Measurements from ENCODE around the gene GK.
"Not testable (repeated sequence)": the region's sequence is repeated elsewhere in the genome, so short reads cannot be mapped to it uniquely, and the experiment has no call there.

Gene GK

GRCh38 chrX:30653415-30654131 is at the start of gene GK:
TSS of gene GK (plus strand) at chrX:30653423. CDS start at chrX:30653538, 115 bp downstream.
- no peak for DNase-seq

DNA sequence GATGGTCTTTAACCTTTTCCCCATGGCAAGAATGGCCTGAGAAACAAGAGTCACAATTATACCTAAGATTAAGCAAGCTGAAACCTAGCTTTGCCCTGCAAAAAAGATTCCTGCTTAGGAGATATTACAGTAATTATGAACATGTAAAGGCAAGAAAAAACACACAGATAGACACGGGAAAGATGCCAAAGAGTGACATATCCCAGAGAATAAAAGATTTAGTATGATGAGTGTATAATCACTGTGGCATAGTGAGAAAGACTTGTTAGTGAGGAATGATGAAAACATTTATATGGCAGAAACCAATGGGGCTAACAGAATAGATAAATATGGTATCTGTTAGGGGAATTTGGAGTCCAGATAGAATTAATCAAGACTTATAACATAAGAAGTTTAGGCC is 46.1 kb upstream of the GK start:
- DNase-seq, result no peak

GRCh38 chrX:30610026-30610425 is 43.2 kb upstream of the GK start:
- no peak for DNase-seq

- no peak for DNase-seq
Measured at GRCh38 chrX:30612250-30612655, 41.0 kb upstream of the GK start.

- DNase-seq, result no peak
Measured at GRCh38 chrX:30613721-30614120, 39.5 kb upstream of the GK start.

- DNase-seq, result no peak
Measured at GRCh38 chrX:30615229-30615628, 38.0 kb upstream of the GK start.

GRCh38 chrX:30618160-30618765 is 35.0 kb upstream of the GK start:
- no peak for DNase-seq

- no peak for DNase-seq
Measured at GRCh38 chrX:30620125-30620524, 33.1 kb upstream of the GK start.

DNA sequence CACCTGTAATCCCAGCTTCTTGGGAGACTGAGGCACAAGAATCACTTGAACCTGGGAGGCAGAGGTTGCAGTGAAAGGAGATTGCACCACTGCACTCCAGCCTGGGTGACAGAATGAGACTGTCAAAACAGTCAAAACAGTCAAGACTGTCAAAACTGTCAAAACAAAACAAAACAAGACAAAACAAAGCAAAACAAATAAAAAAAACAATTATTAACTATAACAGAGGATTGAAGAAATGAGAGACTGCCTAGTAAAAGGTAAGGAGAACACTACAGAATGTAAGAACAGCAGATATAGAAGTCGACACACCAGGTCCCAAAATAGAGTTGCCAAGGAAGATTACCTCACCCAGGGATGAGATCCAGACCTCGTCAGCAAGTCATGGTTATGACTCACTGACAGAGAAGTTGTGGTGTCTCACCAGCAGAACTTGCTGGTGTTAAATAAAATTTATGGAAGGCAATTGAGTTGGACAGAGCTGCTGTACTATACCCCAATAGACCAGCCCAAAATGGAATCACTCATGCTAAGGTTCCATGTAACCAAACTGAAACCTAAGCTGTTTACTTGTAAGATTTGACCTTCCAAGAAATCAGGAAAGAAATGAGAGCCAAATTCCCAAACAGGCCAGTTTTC is 32.1 kb upstream of the GK start:
- no peak for DNase-seq

DNA sequence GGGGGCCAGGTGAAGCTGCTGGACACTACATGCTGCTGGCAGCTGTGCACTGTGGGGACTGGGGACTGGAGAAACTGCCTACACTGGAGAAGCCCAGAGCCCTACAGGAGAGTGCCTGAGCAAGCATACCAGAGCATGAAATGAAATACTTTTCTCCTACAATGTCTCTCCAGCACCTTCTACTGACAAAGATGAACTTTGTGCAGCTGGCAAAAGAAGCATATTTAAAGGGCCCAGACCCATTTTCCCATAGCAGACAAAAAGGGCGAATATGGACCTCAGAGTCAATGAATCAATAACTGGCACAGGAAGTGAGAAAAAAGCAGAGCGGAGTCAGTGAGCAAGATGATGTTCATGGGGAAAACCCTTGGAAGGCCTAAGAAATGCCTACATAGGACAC is 30.9 kb upstream of the GK start:
- no peak for DNase-seq

DNA sequence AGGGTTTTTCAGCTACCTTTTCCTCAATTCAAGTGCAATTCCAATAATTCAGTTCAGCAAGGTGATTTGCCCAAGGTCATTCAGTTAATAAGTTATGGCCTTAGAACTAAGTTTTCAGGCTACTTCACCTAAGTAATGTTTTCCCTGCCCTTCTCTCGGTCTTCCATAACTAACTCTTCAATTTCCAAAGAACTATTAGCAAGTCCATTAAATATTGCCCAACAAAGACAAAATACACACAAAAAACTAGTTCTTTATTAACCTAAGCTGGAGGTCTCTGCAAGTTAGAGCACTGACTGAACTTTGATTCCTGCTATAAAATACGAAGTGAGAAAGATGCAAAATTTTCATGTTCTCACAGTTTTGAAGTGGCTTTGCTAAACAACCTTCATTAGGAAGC is 26.8 kb upstream of the GK start:
- no peak for DNase-seq

- DNase-seq, result no peak
Measured at GRCh38 chrX:30627818-30628652, 25.2 kb upstream of the GK start.

DNA sequence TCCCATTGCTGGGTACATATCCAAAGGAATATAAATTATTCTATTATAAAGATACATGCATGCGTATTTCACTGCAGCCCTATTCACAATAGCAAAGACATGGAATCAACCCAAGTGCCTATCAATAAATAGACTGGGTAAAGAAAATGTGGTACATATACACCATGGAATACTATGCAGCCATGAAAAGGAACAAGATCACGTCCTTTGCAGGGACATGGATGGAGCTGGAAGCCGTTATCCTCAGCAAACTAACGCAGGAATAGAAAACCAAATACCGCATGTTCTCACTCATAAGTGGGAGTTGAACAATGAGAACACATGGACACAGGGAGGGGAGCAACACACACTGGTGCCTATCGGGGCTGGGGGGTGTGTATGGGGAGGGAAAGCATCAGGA is 19.2 kb upstream of the GK start:
- not testable (repeated sequence) for DNase-seq

DNA sequence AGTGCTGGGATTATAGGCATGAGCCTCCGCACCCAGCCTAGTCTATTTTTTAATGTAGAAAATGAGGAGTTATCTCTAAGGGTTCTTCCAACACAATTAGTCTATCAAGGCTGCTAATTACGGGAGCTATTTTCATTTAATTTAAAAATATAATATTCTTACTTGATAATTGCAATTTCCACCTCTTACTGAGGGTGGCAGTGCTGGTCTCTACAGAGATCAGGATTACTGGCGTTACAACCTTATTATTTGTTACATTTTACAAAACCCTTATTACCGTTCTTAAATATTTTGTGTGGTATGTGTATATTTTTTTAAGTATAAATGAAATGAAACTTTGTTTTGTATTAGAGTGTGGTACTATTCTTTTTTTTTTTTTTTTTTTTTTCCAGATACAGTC is 17.6 kb upstream of the GK start:
- DNase-seq, result peak; percentile 28

DNA sequence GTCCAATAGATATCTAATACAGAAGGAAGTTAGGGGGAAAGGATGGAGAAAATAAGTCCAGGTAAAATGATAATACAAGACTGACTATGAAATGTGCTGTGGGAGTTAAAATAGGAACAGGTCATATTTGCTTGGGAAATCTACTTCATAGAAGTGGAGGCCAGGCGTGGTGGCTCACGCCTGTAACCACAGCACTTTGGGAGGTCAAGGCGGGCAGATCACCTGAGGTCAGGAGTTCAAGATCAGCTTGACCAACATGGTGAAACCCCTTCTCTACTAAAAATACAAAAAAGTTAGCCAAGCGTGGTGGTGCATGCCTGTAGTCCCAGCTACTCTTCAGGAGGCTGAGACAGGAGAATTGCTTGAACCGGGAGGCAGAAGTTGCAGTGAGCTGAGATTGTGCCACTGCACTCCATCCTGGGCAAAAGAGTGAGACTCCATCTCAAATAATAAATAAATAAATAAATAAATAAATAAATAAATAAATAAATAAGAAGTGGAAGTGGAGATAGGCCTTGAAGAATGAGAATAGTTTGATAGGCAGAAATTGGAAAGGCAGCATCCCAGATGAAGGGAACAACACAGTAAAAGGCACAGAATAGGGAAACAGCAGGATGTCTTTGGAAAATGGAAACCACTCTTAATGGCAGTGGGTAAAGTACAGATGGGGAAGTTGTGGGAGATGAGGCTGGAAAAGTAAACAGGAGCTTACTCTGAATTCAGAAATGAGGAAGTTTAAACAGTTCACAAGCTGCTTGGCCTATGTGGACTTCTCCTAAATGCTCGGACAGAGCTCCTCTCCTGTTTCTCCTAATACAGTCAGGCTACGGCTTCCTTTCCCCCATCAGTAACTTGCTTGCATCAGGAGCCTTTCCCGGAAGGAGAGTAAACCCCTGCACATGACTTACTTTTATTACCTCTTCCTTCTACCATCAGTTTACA is 15.1 kb upstream of the GK start:
- no peak for DNase-seq

DNA sequence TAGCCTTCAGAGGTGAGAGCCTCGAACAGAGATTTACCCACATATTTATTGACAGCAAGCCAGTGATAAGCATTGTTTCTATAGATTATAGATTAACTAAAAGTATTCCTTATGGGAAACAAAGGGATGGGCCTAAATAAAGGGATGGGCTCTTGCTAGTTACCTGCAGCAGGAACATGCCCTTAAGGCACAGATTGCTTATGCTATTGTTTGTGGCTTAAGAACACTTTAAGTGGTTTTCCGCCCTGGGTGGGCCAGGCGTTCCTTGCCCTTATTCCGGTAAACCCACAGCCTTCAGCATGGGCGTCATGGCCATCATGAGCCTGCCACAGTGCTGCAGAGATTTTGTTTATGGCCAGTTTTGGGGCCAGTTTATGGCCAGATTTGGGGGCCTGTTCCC is 13.5 kb upstream of the GK start:
- DNase-seq, result not testable (repeated sequence)

DNA sequence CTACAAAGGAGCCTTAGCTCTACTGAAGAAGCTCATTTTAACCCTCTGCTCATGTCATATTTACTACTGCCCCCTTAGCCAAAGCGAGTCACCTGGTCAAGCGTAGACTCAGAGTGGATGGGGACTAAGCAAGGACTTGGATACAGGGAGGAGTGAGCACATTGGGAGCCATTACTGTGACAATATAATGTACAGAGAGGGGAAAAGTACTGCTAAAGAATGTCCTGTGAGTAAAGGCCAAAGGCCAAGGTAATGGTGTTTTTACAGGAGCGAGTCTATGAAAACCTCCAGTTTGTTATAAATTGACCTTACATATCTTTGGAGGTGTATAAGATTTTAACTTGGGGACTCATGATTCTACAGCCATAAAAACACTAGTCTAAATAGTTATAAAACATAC is 10.6 kb upstream of the GK start:
- DNase-seq, result no peak

DNA sequence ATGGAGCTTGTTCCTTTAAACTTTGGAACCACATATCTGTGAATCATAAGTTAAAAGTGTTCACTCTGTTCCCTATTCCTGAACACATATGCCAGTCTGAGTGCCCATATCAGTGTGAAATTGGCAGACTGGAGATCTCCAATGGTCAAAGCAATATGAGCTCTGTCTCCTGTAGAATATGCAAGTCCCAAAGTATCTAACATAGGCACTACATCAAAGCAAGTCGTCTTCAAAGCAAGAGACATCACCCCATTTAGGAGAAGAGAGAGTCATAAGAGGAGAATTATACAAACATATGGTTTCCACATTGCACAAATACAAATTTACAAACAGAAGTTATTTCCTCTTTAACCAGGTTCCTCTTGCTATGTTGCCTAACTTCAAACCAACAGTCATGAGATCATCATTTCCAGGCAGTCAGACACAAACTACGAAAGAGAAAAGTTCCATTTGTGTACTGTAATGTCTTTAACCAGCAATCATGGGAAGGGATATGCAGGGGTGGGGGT is 9.9 kb upstream of the GK start:
- DNase-seq, result no peak

DNA sequence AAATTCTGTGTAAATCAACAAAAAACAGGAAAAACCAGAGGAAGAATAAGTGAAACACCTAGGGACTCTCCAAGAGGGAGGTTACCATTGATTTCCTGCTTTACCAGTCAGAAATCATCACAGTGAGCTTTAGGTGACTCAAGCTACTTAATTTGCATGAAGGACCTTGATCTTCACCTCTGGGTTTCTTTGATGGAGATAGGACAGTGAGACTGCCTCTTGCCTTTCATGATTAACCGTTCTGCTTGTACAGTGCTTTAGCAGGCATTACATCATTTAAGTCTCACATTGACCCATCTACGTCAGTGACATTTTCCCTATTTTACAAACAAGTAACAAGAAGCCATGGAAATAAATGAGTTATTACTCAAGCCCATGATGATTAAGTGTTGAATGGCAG is 3.4 kb upstream of the GK start:
- no peak for DNase-seq

DNA sequence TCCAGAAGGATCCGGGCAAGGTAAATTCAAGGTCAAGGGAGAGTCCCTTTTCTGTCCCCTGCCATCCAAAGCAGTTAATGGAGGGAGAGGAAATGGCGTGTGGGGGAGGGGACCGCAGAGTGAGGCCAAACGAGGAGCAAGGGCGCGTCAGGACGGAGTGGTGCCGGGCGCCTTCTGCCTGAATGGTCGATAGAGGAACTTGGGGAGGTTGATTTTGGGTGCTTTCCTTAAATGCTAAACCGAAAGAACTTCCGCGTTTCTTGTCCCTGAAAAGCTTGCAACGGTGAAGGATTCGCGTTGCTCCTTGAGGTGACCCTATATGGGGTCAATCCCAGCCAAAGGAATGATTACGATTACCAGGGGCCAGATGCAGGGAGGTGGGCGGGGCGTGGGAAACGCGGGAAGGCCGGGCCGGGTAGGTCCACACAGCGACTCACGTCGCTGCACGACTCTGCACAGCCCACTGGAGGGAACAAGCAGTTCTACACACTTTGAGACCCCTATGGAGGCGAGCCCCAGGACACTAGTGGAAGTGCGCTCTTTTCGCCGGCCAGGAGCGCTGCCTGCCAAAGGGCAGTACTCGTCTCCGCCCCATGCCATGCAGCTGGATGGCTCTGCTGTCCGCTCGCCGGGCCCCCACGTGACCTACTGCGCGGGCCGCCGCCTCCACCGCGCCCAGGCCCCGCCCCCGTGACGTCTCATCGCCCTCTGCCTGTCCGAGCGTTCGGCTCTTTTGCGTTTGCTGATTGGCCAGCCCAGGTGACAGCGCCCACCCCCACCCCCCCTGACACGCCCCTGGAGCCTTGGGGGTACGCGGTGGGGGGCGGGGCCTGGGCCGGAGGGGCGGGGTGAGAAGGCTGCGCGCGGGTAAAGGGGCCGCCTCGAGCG is 452 bp upstream of the GK start:
- peak; percentile 88 for DNase-seq

- not testable (repeated sequence) for DNase-seq
Measured at GRCh38 chrX:30654386-30654785, 1.2 kb downstream of the GK start.
